ENCODE results near the gene SH3PXD2B.

SH3PXD2B gene

DNA sequence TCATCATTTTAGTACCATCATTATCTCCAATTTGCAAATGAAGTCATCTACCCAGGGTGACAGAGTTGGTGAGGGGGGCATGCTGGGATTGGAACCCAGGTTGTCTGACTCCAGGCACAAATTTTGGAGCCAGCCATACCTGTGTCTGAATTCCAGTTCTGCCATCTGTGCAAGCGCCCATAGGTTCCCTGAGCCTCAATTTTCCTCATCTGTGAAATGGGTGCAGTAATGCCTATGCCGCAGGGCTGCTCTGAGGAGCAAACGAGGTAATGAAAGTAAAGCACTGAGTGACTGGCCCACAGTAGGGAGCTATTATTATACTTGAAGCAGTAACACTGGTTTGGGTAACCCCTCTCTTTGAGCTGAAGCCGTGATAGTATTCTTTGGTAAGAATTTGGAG is 49.6 kb downstream of the SH3PXD2B start:
- Histone ChIP-seq H3K27me3 (ENCODE audit: insufficient read depth, low read length) (peaks cover 6% of the 10 kb centered on the region; the same call in 1 of the 2 replicates), H3K79me2 (ENCODE audit: insufficient read depth, low read length) (no peaks in the 10 kb centered on the region), H3K4me2 (ENCODE audit: low read length) (no peak overlapping the region), H3K9me3 (ENCODE audit: low read length) (no peaks in the 10 kb centered on the region), H3K9me2 (ENCODE audit: low read depth, low read length) (no peaks in the 10 kb centered on the region), H3F3A (ENCODE audit: insufficient read depth, low read length) (no peaks in the 10 kb centered on the region), H4K20me1 (ENCODE audit: insufficient read depth, low read length) (no peaks in the 10 kb centered on the region), H3K36me3 (ENCODE audit: insufficient read depth, low read length) (no peaks in the 10 kb centered on the region), H3K4me1 (ENCODE audit: insufficient read depth, low read length, severe bottlenecking) (no peaks in the 10 kb centered on the region), H2AFZ (ENCODE audit: low read length) (no peak overlapping the region), H3K9ac (ENCODE audit: low read length) (no peak overlapping the region), H3K4me3 (ENCODE audit: low read depth, low read length, poor library complexity, severe bottlenecking) (no peak overlapping the region), H3K27ac (ENCODE audit: low read depth, low read length, poor library complexity, severe bottlenecking) (no peak overlapping the region)
- TF ChIP-seq, protein P1, sequence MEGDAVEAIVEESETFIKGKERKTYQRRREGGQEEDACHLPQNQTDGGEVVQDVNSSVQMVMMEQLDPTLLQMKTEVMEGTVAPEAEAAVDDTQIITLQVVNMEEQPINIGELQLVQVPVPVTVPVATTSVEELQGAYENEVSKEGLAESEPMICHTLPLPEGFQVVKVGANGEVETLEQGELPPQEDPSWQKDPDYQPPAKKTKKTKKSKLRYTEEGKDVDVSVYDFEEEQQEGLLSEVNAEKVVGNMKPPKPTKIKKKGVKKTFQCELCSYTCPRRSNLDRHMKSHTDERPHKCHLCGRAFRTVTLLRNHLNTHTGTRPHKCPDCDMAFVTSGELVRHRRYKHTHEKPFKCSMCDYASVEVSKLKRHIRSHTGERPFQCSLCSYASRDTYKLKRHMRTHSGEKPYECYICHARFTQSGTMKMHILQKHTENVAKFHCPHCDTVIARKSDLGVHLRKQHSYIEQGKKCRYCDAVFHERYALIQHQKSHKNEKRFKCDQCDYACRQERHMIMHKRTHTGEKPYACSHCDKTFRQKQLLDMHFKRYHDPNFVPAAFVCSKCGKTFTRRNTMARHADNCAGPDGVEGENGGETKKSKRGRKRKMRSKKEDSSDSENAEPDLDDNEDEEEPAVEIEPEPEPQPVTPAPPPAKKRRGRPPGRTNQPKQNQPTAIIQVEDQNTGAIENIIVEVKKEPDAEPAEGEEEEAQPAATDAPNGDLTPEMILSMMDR (IDR thresholded peaks at IDR 0.05; ENCODE audit: low read length) = no peak
- TF ChIP-seq EZH2 (IDR thresholded peaks at IDR 0.05; ENCODE audit: borderline replicate concordance, low read length) = no peak

GRCh38 chr5:172403817-172404216 is 50.5 kb downstream of the SH3PXD2B start:
- H3K4me2 ChIP-seq (ENCODE audit: low read length) = no peak overlapping the region
- H3K9ac ChIP-seq (ENCODE audit: low read length) = no peak overlapping the region
- no peak overlapping the region for H3K27ac ChIP-seq (ENCODE audit: low read depth, low read length, poor library complexity, severe bottlenecking)

GRCh38 chr5:172403189-172403796 is 51.0 kb downstream of the SH3PXD2B start:
- H2AFZ ChIP-seq (ENCODE audit: low read length) = no peak overlapping the region

More at GRCh38 chr5:172403817-172404216, 50.5 kb downstream of the SH3PXD2B start:
- Histone ChIP-seq H3K36me3 (ENCODE audit: insufficient read depth, low read length) (no peaks in the 10 kb centered on the region), H3K4me3 (ENCODE audit: low read depth, low read length, poor library complexity, severe bottlenecking) (no peak overlapping the region), H3K9me3 (ENCODE audit: low read length) (no peaks in the 10 kb centered on the region), H3F3A (ENCODE audit: insufficient read depth, low read length) (no peaks in the 10 kb centered on the region), H3K27me3 (ENCODE audit: insufficient read depth, low read length) (peaks cover 6% of the 10 kb centered on the region; the same call in 1 of the 2 replicates), H2AFZ (ENCODE audit: low read length) (no peak overlapping the region), H3K9me2 (ENCODE audit: low read depth, low read length) (no peaks in the 10 kb centered on the region), H3K4me1 (ENCODE audit: insufficient read depth, low read length, severe bottlenecking) (no peaks in the 10 kb centered on the region), H3K79me2 (ENCODE audit: insufficient read depth, low read length) (no peaks in the 10 kb centered on the region), H4K20me1 (ENCODE audit: insufficient read depth, low read length) (no peaks in the 10 kb centered on the region)
- TF ChIP-seq EZH2 (IDR thresholded peaks at IDR 0.05; ENCODE audit: borderline replicate concordance, low read length) = no peak
- TF ChIP-seq, protein P1 (IDR thresholded peaks at IDR 0.05; ENCODE audit: low read length) = no peak

More at GRCh38 chr5:172403189-172403796, 51.0 kb downstream of the SH3PXD2B start:
- Histone ChIP-seq H3K4me2 (ENCODE audit: low read length) (no peak overlapping the region), H3K9me2 (ENCODE audit: low read depth, low read length) (no peaks in the 10 kb centered on the region), H3K4me1 (ENCODE audit: insufficient read depth, low read length, severe bottlenecking) (no peaks in the 10 kb centered on the region), H3K27ac (ENCODE audit: low read depth, low read length, poor library complexity, severe bottlenecking) (no peak overlapping the region), H4K20me1 (ENCODE audit: insufficient read depth, low read length) (no peaks in the 10 kb centered on the region), H3K9ac (ENCODE audit: low read length) (no peak overlapping the region), H3K27me3 (ENCODE audit: insufficient read depth, low read length) (peaks cover 6% of the 10 kb centered on the region; the same call in 1 of the 2 replicates), H3K9me3 (ENCODE audit: low read length) (no peaks in the 10 kb centered on the region), H3K36me3 (ENCODE audit: insufficient read depth, low read length) (no peaks in the 10 kb centered on the region), H3F3A (ENCODE audit: insufficient read depth, low read length) (no peaks in the 10 kb centered on the region), H3K79me2 (ENCODE audit: insufficient read depth, low read length) (no peaks in the 10 kb centered on the region), H3K4me3 (ENCODE audit: low read depth, low read length, poor library complexity, severe bottlenecking) (no peak overlapping the region)
- TF ChIP-seq, protein P1 (IDR thresholded peaks at IDR 0.05; ENCODE audit: low read length) = no peak
- no peak for TF ChIP-seq EZH2 (IDR thresholded peaks at IDR 0.05; ENCODE audit: borderline replicate concordance, low read length)

Data from OCI-LY1 (cell line).